NCI-H1048 (cell line): ENCODE results near the gene PBX2.
"Not testable (repeated sequence)": the region's sequence is repeated elsewhere in the genome, so short reads cannot be mapped to it uniquely, and the experiment has no call there.

Experiments
- DNase-seq: peaks from one replicate; lab custom pipeline; 2025; lab: John Stamatoyannopoulos, UW

Gene PBX2

DNA sequence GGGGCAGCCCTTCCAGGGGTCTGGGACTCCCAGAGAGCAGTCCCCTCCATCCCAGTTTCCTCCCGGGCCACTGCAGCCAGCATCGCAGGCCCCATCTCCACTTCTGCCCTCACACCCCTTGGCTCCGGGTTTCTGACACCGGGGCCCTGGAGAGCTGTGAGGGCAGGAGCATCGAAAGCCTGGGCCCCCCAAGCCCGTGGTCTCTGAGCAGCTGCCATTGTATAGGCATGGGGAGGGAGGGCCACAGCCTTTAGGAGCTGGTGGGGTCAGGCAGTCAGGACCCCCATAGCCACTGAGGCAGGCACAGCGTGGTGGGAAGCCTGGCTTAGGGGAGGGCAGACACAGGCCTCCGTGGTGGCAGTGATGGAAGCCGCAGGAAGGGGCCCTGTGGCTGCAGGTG, 12.2 kb upstream of the PBX2 start:
- no peak for DNase-seq

DNA sequence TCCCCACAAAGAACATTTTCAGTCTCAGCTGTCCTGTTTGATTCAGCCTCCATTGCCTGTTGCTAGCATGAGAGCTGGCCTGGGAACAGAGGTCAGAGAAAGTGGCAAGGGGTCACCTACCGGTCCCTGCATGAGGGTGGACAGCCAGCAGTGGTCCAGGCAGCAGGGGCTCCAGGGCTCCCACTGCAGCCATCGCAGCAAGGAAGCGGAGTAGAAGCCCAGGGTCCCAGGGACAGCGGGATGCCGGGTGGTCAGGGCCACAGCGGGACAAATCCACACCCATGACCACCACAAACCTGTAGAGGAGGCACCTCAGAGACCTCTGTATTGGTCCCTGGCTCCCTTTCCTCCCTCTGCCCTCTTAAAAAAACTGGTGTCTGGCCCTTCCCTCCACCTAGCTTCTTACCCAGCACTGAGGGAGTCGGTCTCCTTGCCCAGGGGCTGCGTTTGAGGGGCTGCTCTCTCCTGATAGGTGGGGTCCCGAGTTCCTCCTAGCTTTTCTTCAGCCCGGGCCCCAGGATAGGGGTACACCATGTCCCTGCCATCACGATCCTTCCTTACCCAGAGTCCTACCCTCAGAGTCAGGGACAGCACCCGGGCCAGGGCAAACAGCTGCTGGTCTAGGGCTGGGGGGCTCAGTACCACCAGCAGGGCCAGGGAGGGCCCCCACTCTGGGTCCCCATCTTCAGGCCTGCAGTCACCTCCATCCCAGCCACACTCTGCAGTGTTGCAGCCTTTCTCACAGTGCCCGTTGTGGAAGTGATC, 10.9 kb upstream of the PBX2 start:
- no peak for DNase-seq

DNA sequence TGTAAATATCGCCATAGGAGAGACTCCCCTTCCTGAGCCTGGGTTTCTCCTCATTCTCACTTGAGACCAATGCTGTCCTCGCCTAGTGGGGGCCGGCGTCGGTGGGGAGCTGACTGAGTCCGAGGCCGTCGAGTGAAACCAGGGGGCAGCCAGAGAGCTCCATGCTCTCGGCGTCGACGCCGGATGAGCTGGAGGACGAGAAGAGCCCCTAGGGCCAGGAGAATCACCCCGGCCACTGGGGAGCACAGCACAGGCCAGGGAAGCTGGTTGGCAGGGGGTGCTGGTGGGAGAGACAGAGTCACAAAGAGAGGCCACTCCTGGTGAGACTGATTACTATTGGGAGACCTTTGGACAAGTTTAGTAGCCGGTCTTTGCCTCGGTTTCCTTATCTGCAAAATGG, 8.9 kb upstream of the PBX2 start:
- no peak for DNase-seq

DNA sequence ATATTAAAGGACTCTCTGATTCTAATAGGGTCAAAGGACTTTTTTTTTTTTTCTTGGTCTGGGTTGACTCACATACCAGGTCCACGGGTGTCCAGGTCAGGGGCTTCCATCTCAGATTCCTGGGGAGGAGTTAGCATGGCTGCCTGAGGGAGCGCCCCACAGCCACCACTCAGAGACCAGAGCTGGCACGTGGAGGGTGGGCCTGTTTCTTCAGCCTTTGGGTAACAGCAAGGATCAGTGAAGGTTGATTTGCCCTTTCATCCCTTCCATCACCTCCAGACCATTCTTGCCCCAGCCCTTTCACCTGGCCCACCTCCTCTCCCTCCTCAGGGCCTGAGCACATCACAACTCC, 8.3 kb upstream of the PBX2 start:
- DNase-seq: no peak

DNA sequence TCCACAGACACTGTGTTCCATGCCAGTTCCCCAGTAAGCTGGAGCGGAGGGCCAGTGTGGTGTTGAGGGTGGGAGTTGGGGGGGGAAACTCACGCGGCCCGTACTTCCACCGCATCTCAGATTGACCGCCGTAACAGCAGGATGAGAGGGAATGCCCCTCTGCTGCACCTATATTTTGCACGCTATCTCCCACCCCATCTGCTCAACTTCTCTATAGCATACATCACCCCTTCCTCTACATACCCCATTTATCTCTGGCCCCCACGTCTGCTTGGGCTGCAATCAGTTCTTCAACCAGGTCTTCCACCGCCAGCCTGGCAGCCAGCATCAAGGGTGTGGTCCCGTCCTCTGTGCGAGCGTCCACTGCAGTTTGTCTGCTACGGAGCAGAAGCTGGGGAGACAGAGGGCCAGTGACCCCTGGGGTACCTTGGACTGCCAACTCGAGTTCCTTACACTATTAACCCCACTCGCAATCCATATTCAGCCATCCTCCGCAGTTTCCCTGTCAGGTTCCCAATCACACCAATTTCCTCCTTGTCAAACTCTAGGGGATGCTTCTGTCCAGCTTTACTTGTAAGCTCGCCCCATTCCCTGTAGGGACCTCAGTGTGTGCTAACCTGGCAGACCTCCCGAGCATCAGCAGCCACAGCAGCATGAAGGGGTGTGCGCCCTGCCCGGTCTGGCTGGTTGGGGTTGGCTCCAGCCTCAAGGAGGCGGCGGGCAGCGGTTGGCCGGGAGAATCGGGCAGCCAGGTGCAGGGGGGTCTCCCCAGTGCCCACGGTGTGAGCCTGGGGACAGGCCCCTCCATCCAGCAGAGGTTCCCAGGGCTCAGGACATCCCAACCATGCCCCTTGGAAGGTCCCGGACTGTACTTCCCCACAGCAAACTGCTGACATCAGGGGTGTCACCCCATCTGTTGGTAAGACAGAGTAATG, 6.9 kb upstream of the PBX2 start:
- DNase-seq: no peak

DNA sequence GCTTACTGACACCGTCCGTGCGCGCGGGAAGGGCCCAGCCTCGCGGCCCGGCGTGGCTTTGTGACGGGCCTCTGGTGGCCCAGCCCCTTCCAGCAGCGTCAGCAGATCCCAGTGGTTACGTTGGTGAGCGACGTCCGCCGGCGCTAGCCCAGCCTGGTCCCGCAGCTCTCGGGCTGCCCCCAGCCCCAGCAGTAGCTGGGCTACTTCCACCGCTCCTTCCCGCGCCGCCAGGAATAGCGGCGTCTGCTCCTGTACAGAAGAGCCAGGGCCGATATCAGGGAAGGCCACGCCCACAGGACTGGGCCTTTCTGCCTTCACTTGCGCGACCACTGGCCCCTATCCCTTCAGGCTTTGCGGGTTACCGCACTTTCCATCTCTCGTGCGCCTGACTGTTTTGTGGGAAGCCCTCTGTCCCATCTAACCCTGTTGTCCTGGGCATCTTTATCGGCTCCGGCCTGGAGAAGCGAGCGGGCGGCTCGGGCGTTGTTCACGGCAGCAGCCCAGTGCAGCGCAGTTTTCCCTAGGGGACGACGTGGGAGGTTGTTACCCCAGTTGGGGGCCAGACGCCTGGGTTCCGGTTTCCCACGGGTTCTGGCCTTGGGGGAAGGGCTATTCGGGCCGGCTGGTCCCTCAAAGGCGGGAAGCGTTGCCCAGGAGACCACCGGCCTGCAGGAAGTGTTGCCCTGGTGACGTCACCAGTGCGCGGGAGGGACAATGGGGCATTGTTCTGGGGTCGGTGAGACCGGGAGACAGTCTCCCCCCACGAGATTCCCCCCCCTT, 6.1 kb upstream of the PBX2 start:
- peak; percentile 74 for DNase-seq

DNA sequence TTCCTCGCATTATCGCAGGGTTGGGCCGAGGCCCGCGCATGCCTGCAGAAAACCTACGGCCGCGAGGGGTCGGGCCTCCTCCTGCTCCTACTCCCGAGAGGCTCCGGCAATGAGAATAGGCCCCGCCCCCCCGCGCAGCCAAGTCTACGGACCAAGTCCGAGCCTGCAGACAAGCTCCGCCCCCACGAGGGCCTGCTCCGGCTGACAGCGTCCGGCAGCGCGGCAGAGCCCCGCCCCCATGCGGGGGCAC, 5.6 kb upstream of the PBX2 start:
- peak; percentile 100 for DNase-seq

DNA sequence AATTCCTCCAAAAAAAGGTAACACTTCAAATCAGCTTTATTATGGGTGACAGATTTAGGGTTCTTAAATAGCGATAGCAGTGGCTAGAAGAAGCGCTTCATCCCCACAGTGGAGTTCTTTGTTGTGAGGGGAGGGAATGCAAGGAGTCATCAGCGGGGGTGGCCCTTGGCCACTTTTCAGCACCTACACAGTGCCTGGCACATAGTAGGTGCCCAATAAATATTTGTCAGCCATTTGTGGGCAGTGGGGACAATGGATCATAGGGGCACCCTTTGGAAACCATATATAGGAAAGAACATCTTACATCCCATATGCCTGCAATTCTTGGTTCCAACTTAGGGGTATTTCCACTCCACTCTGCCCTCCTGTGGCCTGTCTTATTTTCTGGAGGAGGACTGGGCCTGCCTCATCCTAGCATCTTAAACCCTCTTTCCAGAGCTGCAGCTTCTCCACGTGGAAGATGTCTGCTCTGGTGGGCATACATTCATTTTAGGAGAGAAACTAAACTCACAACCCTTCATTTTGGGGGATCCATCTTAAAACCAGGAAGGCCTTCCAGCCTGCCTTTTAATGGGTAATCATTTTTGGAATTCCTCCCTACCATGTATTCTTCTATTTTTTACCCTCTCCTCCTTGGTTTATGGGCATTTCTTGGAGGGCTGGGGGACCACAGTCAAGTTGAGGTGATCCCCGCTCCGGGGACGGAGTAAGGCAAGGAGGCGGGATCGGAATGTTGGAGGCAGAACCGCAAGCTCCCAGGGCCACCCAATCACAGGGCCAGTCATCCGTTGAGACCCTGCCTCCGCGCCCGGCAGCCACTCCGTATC, 5.0 kb upstream of the PBX2 start:
- no peak for DNase-seq

DNA sequence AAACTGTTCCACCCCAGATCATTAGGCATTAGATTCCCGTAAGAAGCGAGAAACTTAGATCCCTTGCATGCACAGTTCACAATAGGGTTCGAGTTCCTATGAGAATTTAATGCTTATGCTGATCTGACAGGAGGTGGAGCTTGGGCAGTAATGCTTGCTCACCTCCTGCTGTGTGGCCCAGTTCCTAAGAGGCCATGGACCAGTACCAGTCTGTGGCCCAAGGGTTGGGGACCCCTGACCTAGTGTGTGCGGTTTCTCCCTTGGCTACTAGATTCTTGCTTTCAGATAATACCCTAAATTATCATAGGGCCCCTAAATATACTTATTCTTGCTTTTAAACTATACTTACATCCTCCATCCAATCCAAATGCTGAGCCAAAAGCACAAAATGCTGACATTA, 4.4 kb upstream of the PBX2 start:
- no peak for DNase-seq

DNA sequence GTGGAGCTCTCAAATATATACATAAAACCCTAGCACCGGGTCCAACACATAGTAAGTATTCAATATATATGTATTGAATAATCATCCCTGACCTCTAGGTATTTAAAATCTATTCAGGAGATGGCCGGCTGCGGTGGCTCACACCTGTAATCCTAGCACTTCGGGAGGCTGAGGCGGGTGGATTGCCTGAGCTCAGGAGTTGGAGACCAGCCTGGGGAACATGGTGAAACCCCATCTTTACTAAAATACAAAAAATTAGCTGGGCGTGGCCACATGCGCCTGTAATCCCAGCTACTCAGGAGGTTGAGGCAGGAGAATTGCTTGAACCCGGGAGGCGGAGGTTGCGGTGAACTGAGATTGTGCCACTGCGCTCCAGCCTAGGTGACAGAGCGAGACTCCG, 3.1 kb upstream of the PBX2 start:
- DNase-seq: not testable (repeated sequence)

DNA sequence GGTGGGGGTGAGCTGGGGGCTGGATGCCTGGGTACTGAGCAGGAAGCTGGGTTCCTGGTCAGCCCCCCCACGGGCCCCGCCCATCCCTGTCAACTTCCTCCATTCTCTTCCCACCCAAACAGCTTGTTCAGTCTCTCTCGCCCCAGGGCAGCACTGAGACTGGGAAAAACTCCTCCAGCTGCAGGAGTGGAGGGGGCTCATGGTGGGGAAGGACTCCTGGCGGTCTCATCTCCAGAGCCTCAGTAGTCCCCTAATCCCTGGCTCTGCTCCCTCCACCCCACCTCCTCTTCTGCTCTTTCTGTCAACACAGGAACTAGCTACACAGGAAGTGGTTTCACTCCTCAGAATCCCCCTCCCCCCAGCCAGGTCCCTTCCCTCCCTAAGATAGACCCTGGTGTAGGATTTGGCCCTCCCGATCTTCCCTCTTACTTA, 2.6 kb upstream of the PBX2 start, which contains the start of gene GPSM3:
TSS of gene GPSM3 (minus strand) at position 36 of the 432 bp plus-strand sequence. CDS start 130 bp downstream, outside the sequence.
- DNase-seq: no peak

DNA sequence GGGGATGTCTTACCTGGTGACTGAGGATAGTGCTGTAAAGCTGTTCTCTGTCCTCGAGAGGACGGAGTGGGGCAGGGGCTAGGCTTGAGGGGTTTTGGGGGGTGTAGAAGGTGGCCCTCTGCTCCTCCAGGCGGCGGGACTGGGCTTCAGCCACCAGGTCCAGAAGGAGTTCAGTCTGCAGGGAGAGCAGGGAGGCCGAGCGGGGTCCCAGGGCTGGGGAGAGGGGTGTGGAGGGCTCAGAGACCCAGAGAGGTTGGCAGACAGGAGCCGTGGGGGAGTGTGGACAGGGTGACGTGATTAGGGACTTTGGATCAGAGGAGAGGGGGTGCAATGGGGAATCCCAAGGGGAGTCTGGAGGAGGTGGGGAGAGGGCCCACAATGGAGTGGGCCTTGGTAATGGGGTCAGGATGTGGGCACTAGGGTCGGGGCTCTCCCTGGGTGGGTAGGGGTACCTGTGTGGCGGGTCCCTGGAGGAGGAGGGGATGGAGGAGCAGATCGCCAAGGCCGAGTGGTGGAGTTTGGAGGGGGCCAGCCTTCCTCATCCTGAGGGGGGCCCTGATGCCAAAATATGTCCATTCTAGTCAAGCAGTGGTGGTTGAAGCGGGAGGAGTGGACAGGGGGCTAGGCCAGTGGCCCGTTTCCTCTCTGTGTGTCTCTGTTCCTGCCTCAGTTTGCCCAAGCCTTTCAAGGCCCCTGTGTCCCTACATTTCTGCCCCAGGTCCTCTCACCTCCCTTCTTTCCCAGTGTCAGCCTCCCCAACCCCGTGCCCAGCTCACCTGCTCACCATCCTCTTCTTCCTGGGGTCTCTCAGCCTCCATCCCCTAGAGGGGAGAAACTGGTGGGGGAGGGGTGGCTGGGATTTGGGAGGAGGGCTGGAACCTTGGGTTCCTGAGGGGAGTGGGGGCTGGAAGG, 1.9 kb upstream of the PBX2 start:
- no peak for DNase-seq

DNA sequence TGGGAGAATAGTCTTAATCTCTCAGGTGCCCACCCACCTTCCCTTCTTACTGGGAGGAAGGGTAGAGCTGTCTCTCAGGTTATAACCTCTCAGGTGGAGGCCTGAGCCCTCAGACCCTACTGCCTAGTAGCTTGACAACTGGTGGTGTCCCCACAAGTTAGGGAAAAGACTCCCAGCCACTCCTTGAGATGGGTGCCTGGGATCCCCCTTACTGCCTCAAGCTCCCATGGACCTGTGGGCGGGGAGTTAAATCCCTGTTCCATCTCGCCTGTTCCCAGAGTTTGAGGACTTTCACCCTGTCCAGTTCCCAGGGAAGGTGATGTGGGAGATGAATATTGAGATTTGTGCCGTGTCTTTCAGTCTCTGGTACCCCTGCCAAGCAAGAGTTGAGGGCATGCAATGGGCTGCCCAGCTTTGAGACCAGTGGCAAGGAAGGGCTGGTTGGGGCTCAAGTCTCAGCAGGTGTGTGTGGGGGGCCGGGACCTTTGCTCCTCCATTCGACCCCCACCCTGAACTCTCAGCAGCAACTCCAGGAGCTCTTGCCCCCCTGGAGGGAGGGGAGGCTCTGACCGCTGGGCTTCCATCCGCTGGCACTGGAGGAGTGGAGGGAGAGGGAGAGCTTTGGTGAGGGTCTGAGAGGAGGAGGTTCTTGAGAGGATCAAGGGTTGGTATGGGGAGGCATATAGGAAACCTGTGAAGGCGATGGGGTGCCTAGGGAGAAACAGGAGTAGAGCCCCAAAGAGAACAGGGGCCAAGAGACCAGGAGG, 1.1 kb upstream of the PBX2 start:
- DNase-seq: no peak

DNA sequence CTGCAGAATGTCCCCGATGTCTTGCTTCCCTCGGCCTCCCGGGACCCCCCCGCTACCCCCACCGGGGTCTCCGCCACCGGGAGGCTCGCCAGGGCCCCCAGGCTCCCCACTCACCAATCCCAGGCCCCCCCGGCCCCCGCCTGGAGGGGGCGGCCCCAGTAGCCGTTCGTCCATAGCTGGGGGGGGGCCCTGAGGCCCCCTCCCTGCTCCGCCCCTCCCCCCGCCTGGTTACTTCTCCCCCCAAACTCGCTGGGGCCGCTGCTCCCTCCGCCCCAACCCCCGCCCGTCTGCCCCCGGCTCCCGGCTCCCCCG, 304 bp downstream of the PBX2 start:
- DNase-seq: no peak

DNA sequence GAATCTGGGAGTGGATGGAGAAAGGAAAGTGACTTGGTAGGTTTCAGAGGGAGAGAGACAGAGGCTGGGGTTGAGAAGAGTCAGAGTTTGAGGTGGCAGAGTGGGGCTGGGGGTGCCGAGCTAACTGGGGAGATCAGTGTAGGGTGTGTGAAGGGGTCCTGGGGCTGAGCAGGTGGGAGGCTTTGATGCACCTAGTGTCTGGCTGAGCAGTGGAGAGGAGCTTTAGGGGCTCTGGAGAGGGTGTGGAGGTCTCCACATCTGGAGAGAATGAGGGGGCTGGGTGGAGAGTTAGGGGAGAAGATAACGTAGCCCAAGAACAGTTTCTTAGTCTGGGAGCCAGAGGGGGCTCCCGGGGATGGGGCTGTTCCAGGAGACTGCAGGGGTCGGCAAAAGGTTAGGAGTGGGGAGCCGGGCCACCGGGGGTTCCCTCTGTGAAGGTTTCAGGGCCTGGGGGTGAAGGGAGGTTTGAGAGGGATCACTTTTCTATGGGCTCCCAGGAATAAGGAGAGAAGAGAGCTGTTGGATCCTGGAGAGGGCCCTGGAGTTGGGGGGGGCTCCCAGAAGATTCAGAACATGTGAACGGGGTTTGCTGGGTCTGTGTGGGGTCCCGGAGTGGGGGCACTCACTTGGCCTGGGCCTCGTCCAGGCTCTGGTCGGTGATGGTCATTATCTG, 797 bp downstream of the PBX2 start:
- DNase-seq: no peak

DNA sequence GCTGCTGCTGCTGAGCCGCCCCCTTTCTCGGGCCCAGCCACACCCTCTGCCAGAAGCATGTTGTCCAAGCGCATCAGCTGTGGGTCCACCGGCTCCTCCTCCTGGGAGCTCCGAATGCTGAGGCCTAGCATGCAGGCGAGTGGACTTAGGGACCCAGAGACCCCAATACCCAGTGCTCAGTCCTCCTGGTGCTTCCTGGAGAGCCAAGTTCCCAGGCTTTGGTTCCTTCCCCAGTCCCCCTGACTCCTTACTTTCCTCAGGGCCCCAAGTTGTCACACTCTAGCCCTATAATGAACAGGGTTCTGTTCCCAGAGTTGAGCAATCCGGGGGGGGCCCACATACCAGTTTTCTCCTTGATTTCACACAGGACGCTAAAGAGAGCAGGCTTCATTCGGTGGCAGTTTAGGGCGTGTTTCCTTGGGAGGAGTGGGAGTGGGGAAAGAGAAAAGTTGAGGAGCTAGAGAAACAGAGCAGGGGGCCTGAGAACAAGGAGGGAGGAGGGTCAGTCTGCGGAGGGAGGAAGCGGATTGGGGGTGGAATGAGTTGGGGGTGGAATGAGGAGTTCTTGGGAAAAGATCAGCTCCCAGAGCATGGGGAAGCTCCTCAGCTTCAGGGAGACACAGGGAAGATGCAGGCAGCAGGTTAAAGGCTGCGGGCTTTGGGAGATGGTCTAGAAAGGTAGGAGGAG, 1.5 kb downstream of the PBX2 start:
- DNase-seq: no peak

DNA sequence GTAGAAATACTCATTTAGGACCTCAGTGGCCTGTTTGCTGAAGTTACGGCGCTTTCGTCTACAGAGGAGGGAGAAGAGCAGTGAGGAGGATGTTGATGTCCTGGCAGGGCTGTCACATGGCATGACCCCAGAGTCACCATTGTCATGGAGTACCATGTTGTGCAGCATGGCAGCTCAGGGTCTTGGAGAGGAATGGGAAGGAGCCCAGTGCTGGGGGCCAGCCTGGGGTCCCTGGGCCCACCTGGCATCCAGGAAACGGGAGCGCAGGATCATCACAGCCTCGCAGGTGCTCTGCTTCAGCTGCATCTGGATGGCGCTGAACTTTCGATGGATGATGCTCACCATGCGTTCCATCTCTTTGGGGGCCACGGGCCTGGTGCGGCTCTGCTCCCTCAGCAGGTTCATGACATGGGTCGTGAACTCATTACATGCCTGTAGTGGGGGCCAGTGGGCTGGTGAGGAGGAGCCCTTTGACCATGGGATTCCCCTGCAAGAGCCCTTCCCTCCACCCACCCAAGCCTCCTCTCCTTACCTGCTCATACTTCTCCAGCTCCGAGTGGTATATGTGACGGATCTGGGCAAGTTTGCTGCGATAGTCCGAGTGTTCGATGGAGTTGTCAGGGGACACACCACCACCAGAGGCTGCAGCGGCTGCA, 2.1 kb downstream of the PBX2 start:
- not testable (repeated sequence) for DNase-seq

DNA sequence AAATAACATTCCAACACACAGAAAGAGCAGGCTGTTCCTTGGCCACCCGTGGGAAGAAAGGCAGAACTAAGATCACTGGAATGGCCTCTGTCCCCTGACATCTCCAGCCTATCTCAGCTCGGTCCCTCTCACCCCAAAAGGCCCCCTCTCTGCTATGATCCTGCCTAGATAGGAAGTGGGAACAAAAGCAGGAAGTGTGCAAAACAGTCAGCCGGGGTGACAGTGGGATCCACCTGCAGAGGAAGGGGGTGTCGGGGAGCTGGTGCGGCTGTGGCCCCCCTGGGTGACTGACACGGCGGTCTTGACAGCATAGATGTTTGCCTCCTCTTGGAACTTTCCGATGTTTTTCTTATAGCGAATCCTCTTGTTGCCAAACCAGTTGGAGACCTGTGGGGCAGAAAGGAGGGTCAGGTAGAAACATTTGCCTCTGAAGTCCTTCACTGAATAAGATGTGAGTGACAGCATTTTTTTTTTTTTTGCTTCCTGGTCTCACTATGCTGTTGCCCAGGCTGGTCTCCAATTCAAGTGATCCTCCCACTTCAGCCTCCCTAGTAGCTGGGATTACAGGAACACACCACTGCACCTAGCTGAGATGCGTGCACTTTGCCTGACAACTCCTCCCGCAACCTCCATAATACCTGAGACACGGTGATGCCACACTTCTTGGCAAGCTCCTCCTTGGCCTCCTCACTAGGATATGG, 2.8 kb downstream of the PBX2 start:
- DNase-seq: no peak
